HCT116 (cell line): ENCODE measurements around the gene GMDS. TPM values are rescaled to one million over a fixed set of nuclear protein-coding genes. Genes with fewer than 3 reads are reported as not detected.

Experiments used
- ATAC-seq: fragments of 200-7000 bp; cut with Tn5 transposase; 2 replicates; pipeline ENCODE4 v1.9.1; 2020; ENCODE audit warnings: mild to moderate bottlenecking, moderate library complexity
- BruUV-seq: library from RNA; stranded (reverse); fragments of 400-500 nt; replicated peaks from 2 replicates; lab custom pipeline; 2021; lab: Mats Ljungman, UMichigan
- CTCF ChIA-PET: fragments of 300-600 bp; sonication (Branson Sonifier 250); formaldehyde crosslinking; loops from one replicate; lab custom pipeline; 2021; ENCODE audit warnings: antibody characterized with exemption; lab: Charles Lee
- POLR2A ChIA-PET: fragments of 300-600, 350-600 bp; sonication (Branson Sonifier 250); formaldehyde crosslinking; loops from one replicate; lab custom pipeline; 2021; ENCODE audit warnings: antibody characterized with exemption; lab: Charles Lee
- RAD21 ChIA-PET, 2 experiments: fragments of 300-600 bp; sonication (Branson Sonifier 250); formaldehyde crosslinking; loops; one replicate each; lab custom pipeline; 2023; ENCODE audit warnings: low total read pairs in 2 of 2; ENCODE audit not compliant: uncharacterized antibody in 2 of 2, unreplicated experiment in 2 of 2, low non-redundant PET in 1 of 2; lab: Charles Lee
- DNase-seq: peaks from one replicate; pipeline ENCODE4 v3.0.0-alpha.2; 2010; ENCODE audit warnings: low read depth, low spot score
- H2AFZ ChIP-seq: fragments of 200-600 bp; shearing (Covaris generic), sonication (generic); 2 replicates; pipeline ENCODE4 v1.6.1; 2017; ENCODE audit warnings: low read depth, mixed run types, mixed read lengths, antibody characterized with exemption, low read length; ENCODE audit not compliant: poor library complexity, severe bottlenecking
- H3K27ac ChIP-seq: 2 replicates; pipeline ENCODE4 v1.5.1; 2012; ENCODE audit warnings: low read depth, low read length
- H3K27me3 ChIP-seq: fragments of 200-600 bp; sonication (generic); 2 replicates; pipeline ENCODE4 v1.6.1; 2016; ENCODE audit warnings: mixed run types, low read length, mixed read lengths; ENCODE audit not compliant: insufficient read depth
- H3K36me3 ChIP-seq, 2 experiments: fragments of 200-500 bp in 1 of 2; fragments of 200-600 bp in 1 of 2; sonication (Bioruptor generic) in 1 of 2; sonication (generic) in 1 of 2; 2 replicates each; pipeline versions ENCODE4 v1.5.1 to v1.6.1; 2014 to 2016; ENCODE audit warnings: low read length in 2 of 2, inconsistent platforms in 1 of 2, mixed read lengths in 1 of 2, mixed run types in 1 of 2; ENCODE audit not compliant: insufficient read depth in 2 of 2, control insufficient read depth in 1 of 2
- H3K4me1 ChIP-seq, 2 experiments: fragments of 200-600 bp in 1 of 2; sonication (generic) in 1 of 2; 2 replicates each; pipeline versions ENCODE4 v1.5.1 to v1.6.1; 2012 to 2017; ENCODE audit warnings: low read length in 2 of 2, inconsistent platforms in 1 of 2, mild to moderate bottlenecking in 1 of 2, mixed read lengths in 1 of 2, mixed run types in 1 of 2, moderate library complexity in 1 of 2; ENCODE audit not compliant: insufficient read depth in 2 of 2, control insufficient read depth in 1 of 2
- H3K4me2 ChIP-seq: fragments of 200-600 bp; sonication (generic); 2 replicates; pipeline ENCODE4 v1.6.1; 2017; ENCODE audit warnings: mixed run types, low read length, mixed read lengths
- H3K4me3 ChIP-seq, 2 experiments: fragments of 200-600 bp in 1 of 2; sonication (generic) in 1 of 2; replicated peaks in 1 of 2; 2 replicates each; pipeline ENCODE4 v1.5.1; 2011 to 2016; ENCODE audit warnings: low read length in 2 of 2, control low read depth in 1 of 2, low read depth in 1 of 2, mild to moderate bottlenecking in 1 of 2, mixed read lengths in 1 of 2, mixed run types in 1 of 2
- H3K79me2 ChIP-seq: fragments of 200-600 bp; sonication (generic); 2 replicates; pipeline ENCODE4 v1.6.1; 2017; ENCODE audit warnings: mild to moderate bottlenecking, mixed run types, low read length, moderate library complexity, mixed read lengths; ENCODE audit not compliant: insufficient read depth
- H3K9ac ChIP-seq: fragments of 200-600 bp; sonication (generic); 2 replicates; pipeline ENCODE4 v1.6.1; 2016; ENCODE audit warnings: low read length, mixed read lengths
- H3K9me2 ChIP-seq: fragments of 200-600 bp; sonication (generic), shearing (Covaris generic); 2 replicates; pipeline ENCODE4 v1.6.1; 2017; ENCODE audit warnings: mixed run types, mild to moderate bottlenecking, moderate library complexity; ENCODE audit not compliant: insufficient read depth
- H3K9me3 ChIP-seq, 2 experiments: fragments of 200-500 bp in 1 of 2; fragments of 200-600 bp in 1 of 2; sonication (Bioruptor generic) in 1 of 2; sonication (generic) in 1 of 2; 2 replicates each; pipeline ENCODE4 v1.6.1; 2014 to 2017; ENCODE audit warnings: low read length in 2 of 2, mixed read lengths in 2 of 2, inconsistent platforms in 1 of 2, low read depth in 1 of 2, mild to moderate bottlenecking in 1 of 2, mixed run types in 1 of 2, moderate library complexity in 1 of 2; ENCODE audit not compliant: control insufficient read depth in 1 of 2, insufficient read depth in 1 of 2
- H4K20me1 ChIP-seq: fragments of 200-600 bp; sonication (generic), shearing (Covaris generic); 2 replicates; pipeline ENCODE4 v1.6.1; 2017; ENCODE audit warnings: mixed run types, mild to moderate bottlenecking, moderate library complexity; ENCODE audit not compliant: insufficient read depth
- ATF3 ChIP-seq: IDR thresholded peaks from 2 replicates; pipeline ENCODE4 v1.6.1; 2012
- CEBPB ChIP-seq: IDR thresholded peaks from 2 replicates; pipeline ENCODE4 v1.6.1; 2012; ENCODE audit warnings: low read depth
- CTCF ChIP-seq, 3 experiments: fragments of 200-600 bp in 1 of 3; sonication (generic) in 1 of 3; IDR thresholded peaks in 2 of 3; conservative IDR thresholded peaks in 1 of 3; 2 replicates each; pipeline ENCODE4 v1.5.1; 2012 to 2017; ENCODE audit warnings: low read depth in 2 of 3, low read length in 2 of 3, antibody characterized with exemption in 1 of 3, borderline replicate concordance in 1 of 3, control low read depth in 1 of 3, mild to moderate bottlenecking in 1 of 3, mixed read lengths in 1 of 3, mixed run types in 1 of 3, moderate library complexity in 1 of 3; ENCODE audit not compliant: insufficient read depth in 1 of 3
- EGR1 ChIP-seq: IDR thresholded peaks from 2 replicates; pipeline ENCODE4 v1.6.1; 2012; ENCODE audit warnings: low read depth
- EZH2phosphoT487 ChIP-seq: fragments of 200-600 bp; IDR thresholded peaks from 2 replicates; pipeline ENCODE4 v1.6.1; 2018; ENCODE audit warnings: antibody characterized with exemption, borderline replicate concordance
- FOSL1 ChIP-seq: IDR thresholded peaks from 2 replicates; pipeline ENCODE4 v1.6.1; 2012; ENCODE audit warnings: low read depth
- MAX ChIP-seq: IDR thresholded peaks from 2 replicates; pipeline ENCODE4 v1.6.1; 2012
- POLR2A ChIP-seq: IDR thresholded peaks from 2 replicates; pipeline ENCODE4 v1.7.0; 2011; ENCODE audit warnings: borderline replicate concordance; ENCODE audit not compliant: insufficient read depth, insufficient read length; ENCODE audit errors: extremely low read depth
- SIN3A ChIP-seq: IDR thresholded peaks from 2 replicates; pipeline ENCODE4 v1.6.1; 2012; ENCODE audit warnings: low read depth
- SP1 ChIP-seq: IDR thresholded peaks from 2 replicates; pipeline ENCODE4 v1.6.1; 2012; ENCODE audit warnings: low read depth
- SRF ChIP-seq: IDR thresholded peaks from 2 replicates; pipeline ENCODE4 v1.6.1; 2012; ENCODE audit warnings: low read depth
- TCF7L2 ChIP-seq: IDR thresholded peaks from 2 replicates; pipeline ENCODE4 v1.7.0; 2011; ENCODE audit warnings: borderline replicate concordance, inconsistent platforms; ENCODE audit not compliant: insufficient read depth, insufficient read length; ENCODE audit errors: extremely low read depth
- ZFX ChIP-seq: fragments of 450-650 bp; IDR thresholded peaks from 2 replicates; pipeline ENCODE4 v1.6.1; 2017
- intact Hi-C: fragments of 100-400 bp; cut with micrococcal nuclease; formaldehyde crosslinking; loops from 2 replicates; pipeline ENCODE4 v1.10.0; 2022
- total RNA-seq: library from RNA; stranded (reverse); gene quantifications from one replicate; pipeline ENCODE4 v1.2.1, GENCODE V29; 2021; ENCODE audit not compliant: unreplicated experiment

The GMDS gene
- total RNA-seq, 1 experiment from 2014 or later = 34.4 TPM

GRCh38 chr6:1894954-1895353 lies 350.5 kb downstream of the GMDS start:
- no peaks in the 10 kb centered on the region for H4K20me1 ChIP-seq
- ChIA-PET RAD21 (no interaction called here), POLR2A (no interaction called here), CTCF (no interaction called here)
- H3K4me2 ChIP-seq = no peak overlapping the region
- H3K4me1 ChIP-seq = no peaks in the 10 kb centered on the region
- ATAC-seq = no peak
- H3K27ac ChIP-seq = no peak overlapping the region
- no peaks in the 10 kb centered on the region for H3K9me3 ChIP-seq
- H2AFZ ChIP-seq = no peak overlapping the region
- no peak overlapping the region for H3K9ac ChIP-seq
- BruUV-seq = no TSS peak
- no peak for DNase-seq
- no peaks in the 10 kb centered on the region for H3K79me2 ChIP-seq
- H3K27me3 ChIP-seq = no peaks in the 10 kb centered on the region
- intact Hi-C loops = no loop called here
- H3K4me3 ChIP-seq = no peak overlapping the region
- H3K9me2 ChIP-seq = no peaks in the 10 kb centered on the region
- no peaks in the 10 kb centered on the region for H3K36me3 ChIP-seq
- TF ChIP-seq SIN3A = no peak
- no peak for TF ChIP-seq POLR2A
- TF ChIP-seq CEBPB = no peak
- TF ChIP-seq EZH2phosphoT487 = no peak
- TF ChIP-seq FOSL1 = no peak
- no peak for TF ChIP-seq EGR1
- no peak for TF ChIP-seq CTCF (IDR thresholded peaks at IDR 0.05 in 2 of 3, conservative IDR thresholded peaks at IDR 0.05 in 1 of 3; ENCODE audit: borderline replicate concordance in 1 of 3, insufficient read depth in 1 of 3, low read depth in 2 of 3, low read length in 2 of 3)
- TF ChIP-seq ZFX = no peak
- no peak for TF ChIP-seq ATF3
- TF ChIP-seq TCF7L2 = no peak
- TF ChIP-seq SP1 = no peak
- no peak for TF ChIP-seq SRF
- no peak for TF ChIP-seq MAX
